ENCODE data around the gene SLC35D2.
"Not testable (repeated sequence)": the region's sequence is repeated elsewhere in the genome, so short reads cannot be mapped to it uniquely, and the experiment has no call there.

SLC35D2 gene

GRCh38 chr9:96309850-96310249 is 73.7 kb downstream of the SLC35D2 start:
- no peak for DNase-seq (ENCODE audit: low read depth in 2 of 2)

DNA sequence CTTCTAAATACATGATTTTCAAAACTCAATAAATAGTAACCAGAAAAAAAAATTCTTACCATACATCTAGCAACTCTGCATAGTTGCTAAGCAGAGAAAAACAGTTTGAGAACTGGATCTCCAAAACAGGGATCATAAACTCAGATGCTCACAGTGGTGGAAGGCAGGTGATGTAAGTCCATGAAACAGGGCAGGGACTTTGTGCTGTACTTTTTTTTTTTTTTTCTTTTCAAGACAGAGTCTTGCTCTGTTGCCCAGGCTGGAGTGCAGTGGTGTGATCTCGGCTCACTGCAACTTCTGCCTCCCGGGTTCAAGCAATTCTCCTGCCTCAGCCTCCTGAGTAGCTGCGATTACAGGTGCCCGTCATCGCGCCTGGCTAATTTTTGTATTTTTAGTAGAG is 76.6 kb downstream of the SLC35D2 start:
- DNase-seq (ENCODE audit: low read depth in 2 of 2), result not testable (repeated sequence)

DNA sequence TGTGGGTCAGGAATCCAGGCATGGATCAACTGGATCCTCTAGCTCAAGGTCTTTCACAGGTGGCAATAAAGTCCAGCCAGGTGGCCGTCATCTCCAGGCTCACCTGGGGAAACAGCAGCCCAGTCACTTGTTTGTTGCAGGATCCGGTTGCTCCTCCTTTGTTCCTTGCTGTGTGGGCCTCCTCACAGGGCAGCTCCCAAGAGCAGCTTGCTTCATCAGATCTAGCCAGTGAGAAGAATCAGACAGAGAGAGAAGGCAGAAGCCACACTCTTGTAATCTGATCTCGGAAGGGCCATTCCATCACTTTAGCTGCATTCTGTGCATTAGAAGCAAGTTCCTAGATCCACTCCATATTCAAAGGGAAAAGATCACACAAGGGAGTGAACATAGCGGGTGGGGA is 78.3 kb downstream of the SLC35D2 start:
- no peak for DNase-seq (ENCODE audit: low read depth in 2 of 2)

GRCh38 chr9:96304230-96304629 is 79.3 kb downstream of the SLC35D2 start:
- no peak for DNase-seq (ENCODE audit: low read depth in 2 of 2)

- no peak for DNase-seq (ENCODE audit: low read depth in 2 of 2)
These were observed 81.5 kb downstream of the SLC35D2 start, which contains the start of gene HSD17B3 for GRCh38 chr9:96302021-96302420. TSS of gene HSD17B3 (minus strand) at chr9:96302176. CDS start at chr9:96302104, 72 bp downstream.

- DNase-seq (ENCODE audit: low read depth in 2 of 2), result peak in 1 of 2 experiments; percentile 6
These were observed 83.7 kb downstream of the SLC35D2 start for GRCh38 chr9:96299823-96300222.

- no peak for DNase-seq (ENCODE audit: low read depth in 2 of 2)
These were observed 89.4 kb downstream of the SLC35D2 start for GRCh38 chr9:96294159-96294545.

- DNase-seq (ENCODE audit: low read depth in 2 of 2), result peak; percentile 12 to 20
These were observed 89.9 kb downstream of the SLC35D2 start for GRCh38 chr9:96293498-96294158.

DNA sequence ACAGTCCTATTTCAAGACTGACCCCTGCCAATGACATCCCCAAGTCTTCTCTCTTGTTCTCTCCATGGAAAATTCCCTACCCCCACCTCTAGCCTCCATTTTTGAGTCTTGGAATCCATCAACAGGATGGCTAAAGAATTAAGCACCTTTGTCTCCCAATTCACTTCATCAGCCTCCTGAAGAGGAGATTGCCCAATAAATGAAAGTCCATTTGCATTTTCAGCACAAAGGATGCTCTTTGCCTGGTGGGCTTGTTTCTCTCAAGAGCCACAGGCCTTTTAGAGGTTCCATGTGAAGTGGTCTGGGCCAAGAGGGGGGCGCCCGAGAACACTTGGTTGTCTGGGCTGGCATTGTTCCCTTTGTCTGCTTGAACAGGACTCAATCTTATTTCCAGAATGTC is 94.1 kb downstream of the SLC35D2 start:
- DNase-seq (ENCODE audit: low read depth in 2 of 2), result no peak

- DNase-seq (ENCODE audit: low read depth in 2 of 2), result no peak
These were observed 101.9 kb downstream of the SLC35D2 start for GRCh38 chr9:96281641-96282040.

DNA sequence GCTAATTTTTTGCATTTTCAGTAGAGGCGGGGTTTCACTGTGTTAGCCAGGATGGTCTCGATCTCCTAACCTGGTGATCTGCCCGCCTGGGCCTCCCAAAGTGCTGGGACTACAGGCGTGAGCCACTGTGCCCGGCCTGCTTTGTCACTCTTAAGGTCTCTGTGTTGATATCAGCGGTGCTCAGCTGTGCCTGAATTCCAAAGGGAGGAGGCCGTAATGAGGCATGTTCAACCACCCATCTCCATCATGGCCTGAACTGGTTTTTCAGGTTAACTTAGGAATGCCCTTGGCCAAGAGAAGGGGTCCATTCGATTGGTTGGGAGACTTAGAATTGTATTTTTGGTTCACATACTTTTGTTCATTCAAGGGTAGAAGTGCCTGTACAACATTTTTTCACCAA is 103.6 kb downstream of the SLC35D2 start:
- DNase-seq (ENCODE audit: low read depth in 2 of 2), result no peak

DNA sequence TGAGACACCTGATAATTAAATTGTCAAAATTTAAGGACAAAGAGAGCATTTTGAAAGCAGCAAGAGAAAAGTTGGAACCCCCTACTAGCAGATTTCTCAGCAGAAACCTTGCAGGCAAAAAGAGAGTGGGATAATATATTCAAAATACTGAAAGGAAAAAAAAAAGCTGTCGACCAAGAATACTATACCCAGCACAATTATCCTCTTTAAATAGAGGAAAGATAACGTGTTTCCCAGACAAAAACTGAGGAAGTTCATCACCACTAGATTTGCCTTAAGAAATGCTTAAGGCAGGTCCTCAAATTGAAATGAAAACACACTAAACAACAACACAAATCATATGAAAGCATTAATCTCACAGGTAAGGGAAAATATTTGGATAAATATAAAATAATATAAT is 108.6 kb downstream of the SLC35D2 start:
- DNase-seq (ENCODE audit: low read depth in 2 of 2), result no peak
